ENCODE results near the gene NLK. TPM values are rescaled to one million over a fixed set of nuclear protein-coding genes. Genes with fewer than 3 reads are reported as not detected.

Gene NLK
- total and polyA plus RNA-seq, 2 of the 4 experiments (the other 2 are of a cell fraction): 15.3 to 23.3 TPM

GRCh38 chr17:28118362-28118761, 75.9 kb downstream of the NLK start:
- no peak overlapping the region for H2AK9ac ChIP-seq (replicated peaks; ENCODE audit: low read depth, low read length, poor library complexity)
- H3K27ac ChIP-seq (ENCODE audit: insufficient read depth, low read length): no peak overlapping the region
- ChIA-PET CTCF (no interaction called here), POLR2A (ENCODE audit: unreplicated experiment) (no interaction called here)
- H3K18ac ChIP-seq (ENCODE audit: low read depth, low read length): no peak overlapping the region
- peaks cover 3% of the 10 kb centered on the region for H3K36me3 ChIP-seq (ENCODE audit: control insufficient read depth, insufficient read depth, low read length)
- peak overlapping the region; percentile 86 for H3K4me2 ChIP-seq (ENCODE audit: low read depth, low read length)
- no peak overlapping the region for H3K4ac ChIP-seq (ENCODE audit: low read depth, low read length)
- H2BK5ac ChIP-seq (ENCODE audit: low read depth, low read length, poor library complexity, severe bottlenecking): no peak overlapping the region
- no peak overlapping the region for H4K8ac ChIP-seq (ENCODE audit: low read depth in 2 of 2, low read length in 2 of 2)
- H2BK120ac ChIP-seq (ENCODE audit: low read depth, low read length): no peak overlapping the region
- no peak overlapping the region for H4K91ac ChIP-seq (ENCODE audit: insufficient read depth, low read depth, low read length)
- no peak for ATAC-seq (ENCODE audit: low read depth)
- dilution Hi-C loops (cut with HindIII; ENCODE audit: low sequenced_read_pairs, unreplicated experiment) (no loop called here), intact Hi-C loops (cut with micrococcal nuclease) (loop anchor here (5.0 to 10.0 kb wide), 2 partner anchors 71 to 224 kb away; partner anchors contain the start of gene LYRM9), in situ Hi-C loops (cut with MboI; ENCODE audit: low sequenced_read_pairs) (no loop called here)
- H2BK20ac ChIP-seq (ENCODE audit: low read depth, low read length): no peak overlapping the region
- DNase-seq: no peak
- H3K9me3 ChIP-seq (ENCODE audit: control insufficient read depth, insufficient read depth, low read length): no peaks in the 10 kb centered on the region
- peaks cover 7% of the 10 kb centered on the region; the same call in 1 of the 2 replicates for H4K20me1 ChIP-seq (ENCODE audit: insufficient read depth, low read length)
- no peak overlapping the region for H3K4me3 ChIP-seq (ENCODE audit: insufficient read depth, low read depth, low read length)
- BruUV-seq (replicated peaks): no TSS peak
- peaks cover 1% of the 10 kb centered on the region for H3K4me1 ChIP-seq (ENCODE audit: control insufficient read depth, insufficient read depth, low read length)
- peaks cover 28 to 56% of the 10 kb centered on the region in 2 experiments for H3K79me1 ChIP-seq (ENCODE audit: low read depth in 1 of 2, low read length in 2 of 2)
- 0 out of 2 replicates have a peak, but pooled peaks cover 7% of the 10 kb centered on the region for H3K9me1 ChIP-seq (ENCODE audit: insufficient read depth, low read length)
- no peak overlapping the region for H4K5ac ChIP-seq (ENCODE audit: low read depth, low read length)
- H2BK15ac ChIP-seq (ENCODE audit: low read depth, low read length): no peak overlapping the region
- no peaks in the 10 kb centered on the region for H3K27me3 ChIP-seq (ENCODE audit: control insufficient read depth, insufficient read depth, low read length)
- no peak overlapping the region for H2AFZ ChIP-seq (replicated peaks; ENCODE audit: low read length, poor library complexity)
- WGBS, 2 experiments (ENCODE audit: extremely low coverage in 2 of 2, insufficient read length in 1 of 2): no CpG with 5 or more reads among the region's 1 CpG
- no peak overlapping the region for H3K14ac ChIP-seq (replicated peaks; ENCODE audit: low read depth, low read length)
- no peak overlapping the region for H2AK5ac ChIP-seq (ENCODE audit: low read depth, low read length)
- TF ChIP-seq ELK1 (IDR thresholded peaks at IDR 0.05; ENCODE audit: borderline replicate concordance, low read depth, low read length) (no peak), CTCF (conservative IDR thresholded peaks at IDR 0.05; ENCODE audit: low read depth, low read length) (no peak)
- H3K23ac ChIP-seq (ENCODE audit: low read depth, low read length): no peak overlapping the region
- no peak overlapping the region for H3K9ac ChIP-seq (ENCODE audit: low read depth, low read length)
- H3K56ac ChIP-seq (ENCODE audit: extremely low read depth, insufficient read depth, low read length): no peak overlapping the region

Measured in IMR-90 (cell line).